HepG2 (cell line): ENCODE data around the gene PPOX. TPM values are rescaled to one million over a fixed set of nuclear protein-coding genes. Genes with fewer than 3 reads are reported as not detected.

Source experiments
- ATAC-seq: fragments of 200-7000 bp; cut with Tn5 transposase; 3 replicates; pipeline ENCODE4 v1.9.1; 2020; ENCODE audit warnings: mild to moderate bottlenecking, moderate library complexity
- BruUV-seq: library from RNA; stranded (reverse); fragments of 400-500 nt; replicated peaks from 2 replicates; lab custom pipeline; 2021; lab: Mats Ljungman, UMichigan
- CTCF ChIA-PET: fragments of 300-600 bp; formaldehyde crosslinking; extraction: SDS; loops from one replicate; lab custom pipeline; 2021; ENCODE audit warnings: low total read pairs, inconsistent platforms, low intra/inter-chr PET ratio; lab: Yijun Ruan, JAX
- POLR2A ChIA-PET: fragments of 350-600 bp; sonication (Branson Sonifier 250); formaldehyde crosslinking; loops from one replicate; lab custom pipeline; 2020; ENCODE audit warnings: antibody characterized with exemption, inconsistent platforms; lab: Yijun Ruan, JAX
- DNase-seq: peaks from one replicate; pipeline ENCODE4 v3.0.0-alpha.2; 2015; ENCODE audit warnings: low spot score
- FAIRE-seq: peaks from 3 replicates; lab custom pipeline; 2011; peaks lifted over from hg19 to GRCh38; lab: Jason Lieb, UNC
- H2AFZ ChIP-seq: one replicate; pipeline ENCODE4 v1.6.1; 2011; ENCODE audit warnings: low read length, inconsistent platforms
- H3K27ac ChIP-seq: fragments of 300-600 bp; 3 replicates; pipeline ENCODE4 v1.8.0; 2011; ENCODE audit warnings: mixed run types, mild to moderate bottlenecking, mixed read lengths, low read length, inconsistent platforms; ENCODE audit not compliant: insufficient read depth; ENCODE audit errors: extremely low read length
- H3K27me3 ChIP-seq, 2 experiments: fragments of 200-600 bp in 1 of 2; 2 replicates in 1 of 2; 3 replicates in 1 of 2; pipeline versions ENCODE4 v1.6.0 to v1.8.0; 2011; ENCODE audit warnings: low read length in 2 of 2, mild to moderate bottlenecking in 2 of 2, moderate library complexity in 2 of 2, inconsistent platforms in 1 of 2; ENCODE audit not compliant: insufficient read depth in 2 of 2, control insufficient read depth in 1 of 2
- H3K36me3 ChIP-seq, 2 experiments: fragments of 200-600 bp in 1 of 2; replicated peaks in 1 of 2; 2 replicates in 1 of 2; 3 replicates in 1 of 2; pipeline versions ENCODE4 v1.5.1 to v1.8.0; 2011; ENCODE audit warnings: low read length in 2 of 2, inconsistent platforms in 1 of 2; ENCODE audit not compliant: insufficient read depth in 2 of 2, control insufficient read depth in 1 of 2
- H3K4me1 ChIP-seq: 2 replicates; pipeline ENCODE4 v1.5.1; 2012; ENCODE audit warnings: low read length, inconsistent platforms; ENCODE audit not compliant: insufficient read depth
- H3K4me2 ChIP-seq: 2 replicates; pipeline ENCODE4 v1.6.0; 2011; ENCODE audit warnings: low read depth, low read length, inconsistent platforms
- H3K4me3 ChIP-seq, 3 experiments: fragments of 200-600 bp in 1 of 3; sonication (generic), shearing (Covaris generic) in 1 of 3; replicated peaks in 1 of 3; 2 replicates each; pipeline ENCODE4 v1.5.1; 2011 to 2016; ENCODE audit warnings: low read length in 3 of 3, inconsistent platforms in 2 of 3, low read depth in 2 of 3, mild to moderate bottlenecking in 2 of 3, control low read depth in 1 of 3, mixed read lengths in 1 of 3; ENCODE audit not compliant: insufficient read depth in 1 of 3
- H3K79me2 ChIP-seq: one replicate; pipeline ENCODE4 v1.6.1; 2011; ENCODE audit warnings: low read length, inconsistent platforms; ENCODE audit not compliant: insufficient read depth
- H3K9ac ChIP-seq: 2 replicates; pipeline ENCODE4 v1.6.0; 2011; ENCODE audit warnings: mild to moderate bottlenecking, low read depth, low read length, inconsistent platforms; ENCODE audit not compliant: insufficient read depth
- H3K9me3 ChIP-seq: 2 replicates; pipeline ENCODE4 v1.5.1; 2012; ENCODE audit warnings: mild to moderate bottlenecking, low read length
- H4K20me1 ChIP-seq: 2 replicates; pipeline ENCODE4 v1.6.0; 2011; ENCODE audit warnings: inconsistent platforms, mild to moderate bottlenecking, low read length, moderate library complexity; ENCODE audit not compliant: insufficient read depth
- ARID2 ChIP-seq: sonication (generic); formaldehyde crosslinking; IDR thresholded peaks from 2 replicates; pipeline ENCODE4 v1.8.1; 2022; ENCODE audit warnings: mild to moderate bottlenecking, missing genetic modification reagents, borderline replicate concordance
- LCORL ChIP-seq, 2 experiments: fragments of 450-650 bp in 1 of 2; sonication (generic) in 1 of 2; formaldehyde crosslinking in 1 of 2; IDR thresholded peaks; 2 replicates each; pipeline versions ENCODE4 v1.5.0 to v1.6.1; 2017 to 2020; ENCODE audit warnings: antibody characterized with exemption in 1 of 2, missing genetic modification reagents in 1 of 2
- MBNL3 ChIP-seq: fragments of 250-450 bp; sonication (Bioruptor Pico); conservative IDR thresholded peaks from 2 replicates; pipeline ENCODE4 v1.8.0; 2022; ENCODE audit warnings: mild to moderate bottlenecking, inconsistent platforms
- MTA3 ChIP-seq: sonication (generic); formaldehyde crosslinking; IDR thresholded peaks from 2 replicates; pipeline ENCODE4 v1.4.0; 2020; ENCODE audit warnings: missing genetic modification reagents
- NFYC ChIP-seq: IDR thresholded peaks from 2 replicates; pipeline ENCODE4 v1.6.1; 2016; ENCODE audit warnings: missing genetic modification reagents, missing compliant biosample characterization
- POLR2A ChIP-seq, 2 experiments: IDR thresholded peaks; 2 replicates each; pipeline ENCODE4 v1.6.1; 2011; ENCODE audit warnings: low read depth in 2 of 2, low read length in 2 of 2, mild to moderate bottlenecking in 1 of 2, moderate library complexity in 1 of 2; ENCODE audit not compliant: insufficient read depth in 1 of 2
- POLR2AphosphoS5 ChIP-seq: IDR thresholded peaks from 2 replicates; pipeline ENCODE4 v1.6.1; 2012; ENCODE audit warnings: low read depth, low read length
- POLR2G ChIP-seq: fragments of 200-400 bp; formaldehyde crosslinking; IDR thresholded peaks from 2 replicates; pipeline ENCODE4 v1.6.1; 2018; ENCODE audit warnings: mild to moderate bottlenecking, low read depth, low read length, moderate library complexity
- SIN3A ChIP-seq: IDR thresholded peaks from 2 replicates; pipeline ENCODE4 v1.6.1; 2011; ENCODE audit warnings: low read depth, mild to moderate bottlenecking, control low read depth, low read length, borderline replicate concordance
- SIN3B ChIP-seq: fragments of 150-350 bp; IDR thresholded peaks from 2 replicates; pipeline ENCODE4 v1.6.1; 2014; ENCODE audit warnings: low read length
- TFDP2 ChIP-seq: sonication (generic); formaldehyde crosslinking; IDR thresholded peaks from 2 replicates; pipeline ENCODE4 v1.4.0; 2020; ENCODE audit warnings: missing genetic modification reagents
- U2AF1 ChIP-seq: fragments of 200-400 bp; formaldehyde crosslinking; optimal IDR thresholded peaks from 2 replicates; pipeline ENCODE3; 2017; ENCODE audit warnings: mild to moderate bottlenecking, low read depth, low read length
- XRCC5 ChIP-seq: fragments of 200-400 bp; formaldehyde crosslinking; optimal IDR thresholded peaks from 2 replicates; pipeline ENCODE3; 2017; ENCODE audit warnings: mild to moderate bottlenecking, low read length
- ZNF468 ChIP-seq: sonication (generic); formaldehyde crosslinking; IDR thresholded peaks from 2 replicates; pipeline ENCODE4 v1.8.0; 2022; ENCODE audit warnings: mild to moderate bottlenecking, moderate library complexity, missing genetic modification reagents
- ZNF761 ChIP-seq: sonication (generic); formaldehyde crosslinking; conservative IDR thresholded peaks from 2 replicates; pipeline ENCODE4 v1.4.0; 2020; ENCODE audit warnings: mild to moderate bottlenecking, missing genetic modification reagents
- ZZZ3 ChIP-seq: sonication (generic); formaldehyde crosslinking; IDR thresholded peaks from 2 replicates; pipeline ENCODE4 v1.4.0; 2020; ENCODE audit warnings: missing genetic modification reagents, mild to moderate bottlenecking, borderline replicate concordance
- WGBS: methylation state at CpG from one replicate; pipeline ENCODE4 v1.1.6; 2017; ENCODE audit warnings: low lambda C conversion rate; 5-methylcytosine and 5-hydroxymethylcytosine counted together
- in situ Hi-C: cut with HindIII; loops from 2 replicates; pipeline ENCODE4 v1.10.0; 2017; ENCODE audit warnings: low pct_unique_long_range_greater_than_20kb; ENCODE audit not compliant: extremely low pct_ligation_motif_present
- intact Hi-C: fragments of 100-400 bp; cut with micrococcal nuclease; formaldehyde crosslinking; loops from one replicate; pipeline ENCODE4 v1.10.0; 2022; ENCODE audit not compliant: unreplicated experiment
- polyA plus RNA-seq, 8 experiments: library from polyadenylated mRNA; depleted of rRNA in 3 of 8; stranded (reverse) in 7 of 8; unstranded in 1 of 8; fragments of >200 nt; fragmentation: Illumina TruSeq in 4 of 8; extraction: Trizol in 4 of 8; gene quantifications; 2 replicates each; pipeline versions ENCODE4 v1.2.1 to v1.2.3, GENCODE V29; 2011 to 2016; ENCODE audit warnings: low read depth in 4 of 8, missing spikeins in 1 of 8, mixed read lengths in 1 of 8; ENCODE audit not compliant: insufficient read depth in 1 of 8
- total RNA-seq, 5 experiments: library from RNA; depleted of rRNA; stranded (reverse); fragments of >200 nt; fragmentation: Illumina TruSeq; extraction: Trizol; gene quantifications; 2 replicates each; pipeline ENCODE4 v1.2.3, GENCODE V29; 2016; ENCODE audit warnings: low read depth in 1 of 5
- TF ChIP-seq, protein P1 (sequence below): IDR thresholded peaks from 2 replicates; pipeline ENCODE4 v1.6.1; 2016; ENCODE audit warnings: control low read depth
- TF ChIP-seq, protein P2 (sequence below): sonication (generic); formaldehyde crosslinking; IDR thresholded peaks from 2 replicates; pipeline ENCODE4 v1.4.0; 2020; ENCODE audit warnings: mild to moderate bottlenecking, missing genetic modification reagents, borderline replicate concordance

PPOX gene
- total and polyA plus RNA-seq, 2 of the 13 experiments (the other 11 are each of a cell fraction or from before 2014, with no cell fraction given): 15.5 to 27.7 TPM

DNA sequence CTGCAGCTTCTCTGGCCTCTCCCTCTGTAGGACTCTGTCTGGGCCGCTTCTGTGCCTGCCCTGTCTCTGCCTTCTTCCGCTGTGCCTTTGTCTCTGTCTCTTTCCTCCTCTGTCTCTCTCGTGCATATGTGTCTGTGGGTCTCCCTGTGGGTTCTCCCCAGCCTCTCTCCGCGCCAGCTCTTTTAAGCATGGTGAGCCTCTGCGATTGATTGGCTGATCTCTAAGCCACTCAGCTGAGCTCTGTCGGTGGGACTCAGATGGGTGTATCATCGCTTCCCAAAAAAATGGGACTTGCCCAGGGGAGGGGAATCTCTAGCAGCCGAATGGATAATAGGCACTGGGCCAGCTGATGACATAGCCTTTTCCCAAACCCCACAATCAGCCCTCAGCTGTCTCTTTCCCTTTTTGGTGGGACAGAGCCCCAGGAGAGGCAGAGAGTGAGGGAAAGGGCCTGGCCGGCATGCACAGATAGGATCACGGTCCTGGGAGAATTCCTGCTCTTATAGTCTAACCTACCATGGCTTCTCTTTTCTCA is 32.7 kb downstream of the PPOX start, which contains the start of gene ADAMTS4:
Gene ADAMTS4 (minus strand): TSS at position 158 of the 535 bp plus-strand sequence. CDS start 427 bp downstream, outside the sequence.
- Histone ChIP-seq H3K9me3 (no peaks in the 10 kb centered on the region), H3K79me2 (peaks cover 15% of the 10 kb centered on the region), H3K27ac (peak within 1 kb of the TSS; percentile 0), H3K9ac (peak within 1 kb of the TSS; percentile 56), H4K20me1 (no peaks in the 10 kb centered on the region), H3K4me3 (peak within 1 kb of the TSS; percentile 54 to 85 (median 56)), H3K27me3 (no peaks in the 10 kb centered on the region; a peak in 1 of 5 replicates), H3K36me3 (peaks cover 0 to 8% of the 10 kb centered on the region in 2 experiments; a peak in 3 of 5 replicates), H3K4me2 (peak within 1 kb of the TSS; percentile 98), H3K4me1 (peaks cover 68% of the 10 kb centered on the region), H2AFZ (no peak within 1 kb of the TSS)
- intact Hi-C loops: loop anchor here (1.0 kb wide), 1 partner anchor 26 kb away; no protein-coding TSS in a partner anchor
- DNase-seq (no peak), ATAC-seq (peak; percentile 28), FAIRE-seq (no peak)
- CTCF ChIA-PET: no interaction called here
- in situ Hi-C loops: loop anchor here (5.0 kb wide), 1 partner anchor 183 kb away; no protein-coding TSS in a partner anchor
- POLR2A ChIA-PET: interaction anchor here (1.1 to 3.5 kb wide), 12 partner anchors 18 to 201 kb away, joined by 3 to 44 read pairs (median 4); partner anchors contain the start of genes APOA2, B4GALT3, CFAP126 and PPOX
- no TSS peak for BruUV-seq
- WGBS: 26% methylated on average over 11 of the region's 11 CpGs
- peak; percentile 68 for TF ChIP-seq NFYC (CRISPR knock-in tag)
- TF ChIP-seq U2AF1: peak; percentile 40
- TF ChIP-seq XRCC5: peak; percentile 53
- TF ChIP-seq, protein P1, sequence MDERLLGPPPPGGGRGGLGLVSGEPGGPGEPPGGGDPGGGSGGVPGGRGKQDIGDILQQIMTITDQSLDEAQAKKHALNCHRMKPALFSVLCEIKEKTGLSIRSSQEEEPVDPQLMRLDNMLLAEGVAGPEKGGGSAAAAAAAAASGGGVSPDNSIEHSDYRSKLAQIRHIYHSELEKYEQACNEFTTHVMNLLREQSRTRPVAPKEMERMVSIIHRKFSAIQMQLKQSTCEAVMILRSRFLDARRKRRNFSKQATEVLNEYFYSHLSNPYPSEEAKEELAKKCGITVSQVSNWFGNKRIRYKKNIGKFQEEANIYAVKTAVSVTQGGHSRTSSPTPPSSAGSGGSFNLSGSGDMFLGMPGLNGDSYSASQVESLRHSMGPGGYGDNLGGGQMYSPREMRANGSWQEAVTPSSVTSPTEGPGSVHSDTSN (CRISPR knock-in tag): peak; percentile 53
- TF ChIP-seq SIN3B: peak; percentile 66; the same call in 1 of the 2 replicates
- TF ChIP-seq POLR2AphosphoS5: peak; percentile 52; the same call in 1 of the 2 replicates
- no peak for TF ChIP-seq LCORL (IDR thresholded peaks at IDR 0.05)
- peak; percentile 36; the same call in 1 of the 2 replicates for TF ChIP-seq LCORL (CRISPR knock-in tag; IDR thresholded peaks at IDR 0.05)
- TF ChIP-seq SIN3A: peak; percentile 66; the same call in 1 of the 2 replicates
- TF ChIP-seq MTA3: no peak
- peak; percentile 74 for TF ChIP-seq POLR2G
- TF ChIP-seq ZNF468 (CRISPR knock-in tag): 0 out of 2 replicates have a peak, but pooled peaks have one; percentile 43
- TF ChIP-seq ZZZ3: no peak
- peak; percentile 38; a peak in 1 of 4 replicates for TF ChIP-seq POLR2A (IDR thresholded peaks at IDR 0.05; ENCODE audit: insufficient read depth in 1 of 2, low read depth in 2 of 2, low read length in 2 of 2)
- TF ChIP-seq TFDP2 (CRISPR knock-in tag): peak; percentile 29; the same call in 1 of the 2 replicates
- no peak for TF ChIP-seq ZNF761 (CRISPR knock-in tag)
- TF ChIP-seq MBNL3: no peak
- TF ChIP-seq, protein P2, sequence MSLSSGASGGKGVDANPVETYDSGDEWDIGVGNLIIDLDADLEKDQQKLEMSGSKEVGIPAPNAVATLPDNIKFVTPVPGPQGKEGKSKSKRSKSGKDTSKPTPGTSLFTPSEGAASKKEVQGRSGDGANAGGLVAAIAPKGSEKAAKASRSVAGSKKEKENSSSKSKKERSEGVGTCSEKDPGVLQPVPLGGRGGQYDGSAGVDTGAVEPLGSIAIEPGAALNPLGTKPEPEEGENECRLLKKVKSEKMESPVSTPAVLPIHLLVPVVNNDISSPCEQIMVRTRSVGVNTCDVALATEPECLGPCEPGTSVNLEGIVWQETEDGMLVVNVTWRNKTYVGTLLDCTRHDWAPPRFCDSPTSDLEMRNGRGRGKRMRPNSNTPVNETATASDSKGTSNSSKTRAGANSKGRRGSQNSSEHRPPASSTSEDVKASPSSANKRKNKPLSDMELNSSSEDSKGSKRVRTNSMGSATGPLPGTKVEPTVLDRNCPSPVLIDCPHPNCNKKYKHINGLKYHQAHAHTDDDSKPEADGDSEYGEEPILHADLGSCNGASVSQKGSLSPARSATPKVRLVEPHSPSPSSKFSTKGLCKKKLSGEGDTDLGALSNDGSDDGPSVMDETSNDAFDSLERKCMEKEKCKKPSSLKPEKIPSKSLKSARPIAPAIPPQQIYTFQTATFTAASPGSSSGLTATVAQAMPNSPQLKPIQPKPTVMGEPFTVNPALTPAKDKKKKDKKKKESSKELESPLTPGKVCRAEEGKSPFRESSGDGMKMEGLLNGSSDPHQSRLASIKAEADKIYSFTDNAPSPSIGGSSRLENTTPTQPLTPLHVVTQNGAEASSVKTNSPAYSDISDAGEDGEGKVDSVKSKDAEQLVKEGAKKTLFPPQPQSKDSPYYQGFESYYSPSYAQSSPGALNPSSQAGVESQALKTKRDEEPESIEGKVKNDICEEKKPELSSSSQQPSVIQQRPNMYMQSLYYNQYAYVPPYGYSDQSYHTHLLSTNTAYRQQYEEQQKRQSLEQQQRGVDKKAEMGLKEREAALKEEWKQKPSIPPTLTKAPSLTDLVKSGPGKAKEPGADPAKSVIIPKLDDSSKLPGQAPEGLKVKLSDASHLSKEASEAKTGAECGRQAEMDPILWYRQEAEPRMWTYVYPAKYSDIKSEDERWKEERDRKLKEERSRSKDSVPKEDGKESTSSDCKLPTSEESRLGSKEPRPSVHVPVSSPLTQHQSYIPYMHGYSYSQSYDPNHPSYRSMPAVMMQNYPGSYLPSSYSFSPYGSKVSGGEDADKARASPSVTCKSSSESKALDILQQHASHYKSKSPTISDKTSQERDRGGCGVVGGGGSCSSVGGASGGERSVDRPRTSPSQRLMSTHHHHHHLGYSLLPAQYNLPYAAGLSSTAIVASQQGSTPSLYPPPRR (CRISPR knock-in tag): no peak
- TF ChIP-seq ARID2: peak; percentile 39; the same call in 1 of the 2 replicates
